HepG2 (cell line): Measurements from ENCODE around the gene CRIM1.

Source experiments
- EZH2 ChIP-seq: conservative IDR thresholded peaks from 2 replicates; pipeline ENCODE4 v1.6.1; 2012; ENCODE audit warnings: mild to moderate bottlenecking, low read depth, low read length, moderate library complexity
- FOXP1 ChIP-seq, 2 experiments: fragments of 450-650 bp in 1 of 2; IDR thresholded peaks; 2 replicates each; pipeline ENCODE4 v1.6.1; 2017 to 2018; ENCODE audit warnings: antibody characterized with exemption in 1 of 2
- HDAC6 ChIP-seq: fragments of 200-600 bp; sonication (generic); IDR thresholded peaks from 2 replicates; pipeline ENCODE4 v1.7.0; 2017; ENCODE audit warnings: mild to moderate bottlenecking, antibody characterized with exemption, low read length, low read depth
- HMG20A ChIP-seq: IDR thresholded peaks from 2 replicates; pipeline ENCODE4 v1.6.1; 2016; ENCODE audit warnings: borderline replicate concordance
- SMC3 ChIP-seq: IDR thresholded peaks from 2 replicates; pipeline ENCODE4 v1.6.1; 2011; ENCODE audit warnings: low read length, improper control_type of control experiment
- ZMYM3 ChIP-seq: sonication (generic); formaldehyde crosslinking; IDR thresholded peaks from 2 replicates; pipeline ENCODE4 v1.5.1; 2020; ENCODE audit warnings: mild to moderate bottlenecking, missing genetic modification reagents
- ZNF563 ChIP-seq: sonication (generic); formaldehyde crosslinking; IDR thresholded peaks from 2 replicates; pipeline ENCODE4 v1.8.0; 2022; ENCODE audit warnings: mild to moderate bottlenecking, moderate library complexity, missing genetic modification reagents

DNA sequence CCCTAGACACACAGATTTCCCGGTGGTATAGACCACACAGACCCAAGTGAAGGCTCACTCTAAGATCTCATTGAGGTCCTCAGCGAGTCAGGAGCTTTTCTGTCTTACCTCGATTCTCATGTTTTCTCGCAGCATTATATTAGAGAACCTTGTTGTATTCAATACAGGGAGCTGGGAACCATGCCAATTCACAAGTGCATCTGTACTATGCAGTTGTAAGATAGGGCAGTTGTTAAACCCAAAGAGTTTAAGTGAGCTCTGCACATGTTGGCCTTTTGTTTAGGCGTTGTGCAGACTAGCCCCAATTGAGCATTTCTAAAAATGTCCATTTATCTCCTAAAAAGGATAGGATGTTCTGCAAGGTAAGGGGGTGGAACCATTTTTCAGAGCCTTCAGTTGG is 182.8 kb downstream of the CRIM1 start:
- TF ChIP-seq HDAC6 (no peak), SMC3 (no peak), ZNF563 (CRISPR knock-in tag) (no peak), ZMYM3 (CRISPR knock-in tag) (no peak), EZH2 (no peak), FOXP1 (IDR thresholded peaks at IDR 0.05) (no peak), FOXP1 (CRISPR knock-in tag; IDR thresholded peaks at IDR 0.05) (no peak), HMG20A (CRISPR knock-in tag) (no peak)
